SK-N-MC (cell line): ENCODE results near the gene CHD2.
"Not testable (repeated sequence)": the region's sequence is repeated elsewhere in the genome, so short reads cannot be mapped to it uniquely, and the experiment has no call there.

Experiments
- DNase-seq: peaks from one replicate; pipeline ENCODE4 v3.0.0-alpha.2; 2011; ENCODE audit warnings: low read depth, low spot score
- H3K27ac ChIP-seq: fragments of 200-600 bp; sonication (generic); 2 replicates; pipeline ENCODE4 v1.5.1; 2016; ENCODE audit warnings: mixed run types
- H3K36me3 ChIP-seq: fragments of 200-600 bp; sonication (generic); 2 replicates; pipeline ENCODE4 v1.6.1; 2017; ENCODE audit warnings: antibody characterized with exemption, low read length, mixed read lengths; ENCODE audit not compliant: insufficient read depth
- H3K4me3 ChIP-seq: fragments of 200-600 bp; sonication (generic); 2 replicates; pipeline ENCODE4 v1.5.1; 2016
- H3K9ac ChIP-seq: fragments of 200-600 bp; sonication (generic); 2 replicates; pipeline ENCODE4 v1.8.0; 2017; ENCODE audit warnings: mixed run types, mixed read lengths; ENCODE audit not compliant: insufficient read length
- H3K9me3 ChIP-seq: fragments of 200-600 bp; sonication (generic); 2 replicates; pipeline ENCODE4 v1.6.1; 2017; ENCODE audit warnings: low read depth, mild to moderate bottlenecking, antibody characterized with exemption, low read length, moderate library complexity, mixed read lengths
- EZH2 ChIP-seq: fragments of 200-600 bp; sonication (generic); IDR thresholded peaks from one replicate; pipeline ENCODE4 v1.6.1; 2017; ENCODE audit warnings: antibody characterized with exemption
- FOXP2 ChIP-seq: optimal IDR thresholded peaks from 2 replicates; pipeline ENCODE3; 2011; ENCODE audit warnings: mild to moderate bottlenecking, moderate library complexity; ENCODE audit not compliant: insufficient read depth; ENCODE audit errors: extremely low read length, control extremely low read depth
- POLR2AphosphoS5 ChIP-seq: IDR thresholded peaks from 2 replicates; pipeline ENCODE4 v1.6.1; 2012; ENCODE audit warnings: mild to moderate bottlenecking, low read depth, low read length, borderline replicate concordance

Gene CHD2

DNA sequence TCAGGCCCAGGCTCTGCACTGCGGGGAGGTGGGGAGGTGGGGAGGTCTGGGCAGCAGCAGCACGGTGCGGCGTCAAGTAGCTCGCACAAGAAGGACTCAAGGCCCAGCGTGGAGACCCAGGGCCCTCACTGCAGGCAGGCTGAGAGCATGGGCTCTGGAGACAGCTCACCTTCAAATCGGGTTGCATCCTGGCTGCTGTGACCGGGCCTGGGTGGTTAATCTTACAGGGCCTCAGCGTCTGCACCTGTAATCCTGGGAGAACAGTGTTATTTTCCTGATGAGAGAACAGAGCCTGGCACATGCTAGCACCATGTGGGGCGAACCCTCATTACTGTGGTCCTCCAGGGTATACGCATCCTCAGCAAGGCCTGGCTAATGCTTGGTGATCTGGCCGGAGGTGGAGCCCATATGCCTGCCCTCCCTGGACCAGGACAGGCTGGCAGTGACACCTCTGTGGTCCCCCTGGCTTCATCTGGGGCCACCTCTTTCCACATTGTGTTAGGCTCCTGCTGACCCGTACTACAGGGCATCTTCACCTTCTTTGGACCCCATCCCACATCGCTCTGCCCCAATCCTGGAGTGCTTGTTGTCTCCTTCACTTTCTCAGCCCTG lies 133.4 kb downstream of the CHD2 start:
- DNase-seq = no peak
- no peak for TF ChIP-seq POLR2AphosphoS5
- no peak for TF ChIP-seq FOXP2
- no peak overlapping the region for H3K27ac ChIP-seq
- H3K36me3 ChIP-seq = no peaks in the 10 kb centered on the region
- no peaks in the 10 kb centered on the region for H3K9me3 ChIP-seq
- no peak overlapping the region for H3K9ac ChIP-seq
- H3K4me3 ChIP-seq = no peak overlapping the region

DNA sequence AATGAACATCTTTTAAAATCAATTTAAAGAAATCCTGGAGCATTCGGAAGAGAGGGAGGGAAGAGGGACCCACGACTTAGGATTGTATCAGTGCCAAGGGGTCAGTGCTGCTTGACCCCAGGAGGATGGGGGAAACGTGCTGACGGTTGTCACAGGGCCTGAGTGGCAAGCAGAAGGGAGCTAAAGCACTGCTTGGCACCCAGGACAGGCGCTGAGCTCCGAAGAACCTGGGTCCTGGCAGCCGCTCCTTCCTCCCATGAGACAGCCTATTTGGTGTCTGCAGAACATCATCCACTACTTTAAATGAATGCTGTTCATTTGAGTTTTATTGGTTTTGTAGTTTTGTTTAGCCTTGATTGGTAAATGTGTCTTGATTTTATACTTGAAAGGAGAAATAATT lies 134.4 kb downstream of the CHD2 start:
- no peak overlapping the region for H3K4me3 ChIP-seq
- no peak for DNase-seq
- no peak overlapping the region for H3K27ac ChIP-seq
- no peaks in the 10 kb centered on the region for H3K9me3 ChIP-seq
- no peak overlapping the region for H3K9ac ChIP-seq
- TF ChIP-seq EZH2 = no peak
- TF ChIP-seq FOXP2 = no peak
- no peak for TF ChIP-seq POLR2AphosphoS5
- H3K36me3 ChIP-seq = no peaks in the 10 kb centered on the region

- no peak for DNase-seq
- no peak overlapping the region for H3K9ac ChIP-seq
- H3K9me3 ChIP-seq = no peaks in the 10 kb centered on the region
- H3K36me3 ChIP-seq = no peaks in the 10 kb centered on the region
- TF ChIP-seq FOXP2 = no peak
- no peak for TF ChIP-seq POLR2AphosphoS5
- no peak for TF ChIP-seq EZH2
- H3K4me3 ChIP-seq = no peak overlapping the region
- no peak overlapping the region for H3K27ac ChIP-seq
Measured at GRCh38 chr15:93035092-93035915, 135.2 kb downstream of the CHD2 start.

GRCh38 chr15:93035953-93036810 lies 136.1 kb downstream of the CHD2 start:
- TF ChIP-seq POLR2AphosphoS5 (no peak), FOXP2 (no peak), EZH2 (no peak)
- no peak overlapping the region for H3K9ac ChIP-seq
- no peak overlapping the region for H3K27ac ChIP-seq
- H3K36me3 ChIP-seq = no peaks in the 10 kb centered on the region
- no peaks in the 10 kb centered on the region for H3K9me3 ChIP-seq
- DNase-seq = no peak
- no peak overlapping the region for H3K4me3 ChIP-seq

GRCh38 chr15:93036951-93037819 lies 137.1 kb downstream of the CHD2 start:
- no peaks in the 10 kb centered on the region for H3K9me3 ChIP-seq
- no peak overlapping the region for H3K4me3 ChIP-seq
- TF ChIP-seq EZH2 (no peak), POLR2AphosphoS5 (no peak), FOXP2 (no peak)
- no peaks in the 10 kb centered on the region for H3K36me3 ChIP-seq
- H3K9ac ChIP-seq = no peak overlapping the region
- DNase-seq = no peak
- H3K27ac ChIP-seq = no peak overlapping the region

GRCh38 chr15:93037820-93038705 lies 137.9 kb downstream of the CHD2 start:
- Histone ChIP-seq H3K9ac (no peak overlapping the region), H3K4me3 (no peak overlapping the region), H3K36me3 (no peaks in the 10 kb centered on the region), H3K27ac (no peak overlapping the region), H3K9me3 (no peaks in the 10 kb centered on the region)
- DNase-seq = no peak
- TF ChIP-seq EZH2 = no peak
- TF ChIP-seq POLR2AphosphoS5 = no peak
- no peak for TF ChIP-seq FOXP2

DNA sequence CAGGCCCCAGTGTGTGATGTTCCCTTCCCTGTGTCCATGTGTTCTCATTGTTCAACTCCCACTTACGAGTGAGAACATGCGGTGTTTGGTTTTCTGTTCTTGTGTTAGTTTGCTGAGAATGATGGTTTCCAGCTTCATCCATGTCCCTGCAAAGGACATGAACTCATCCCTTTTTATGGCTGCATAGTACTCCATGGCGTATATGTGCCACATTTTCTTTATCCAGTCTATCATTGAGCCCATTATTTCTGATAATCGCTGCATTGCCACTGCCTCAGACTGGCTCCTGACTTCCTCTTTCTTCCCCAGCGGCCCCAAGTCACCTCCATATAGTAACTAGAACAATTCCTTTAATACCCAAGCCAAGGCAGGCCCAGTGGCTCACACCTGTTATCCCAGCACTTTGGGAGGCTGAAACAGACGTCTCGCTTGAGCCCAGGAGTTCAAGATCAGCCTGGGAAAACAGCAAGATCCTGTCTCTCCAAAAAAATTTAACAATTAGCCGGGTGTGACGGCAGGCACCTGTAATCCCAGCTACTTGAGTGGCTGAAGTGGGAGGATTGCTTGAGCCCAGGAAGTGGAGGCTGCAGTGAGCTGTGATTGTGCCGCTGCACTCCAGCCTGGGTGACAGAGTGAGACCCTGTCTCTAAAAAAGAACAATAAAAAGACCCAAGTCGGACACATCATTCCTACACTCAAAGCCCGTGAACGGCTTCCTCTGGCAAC lies 139.6 kb downstream of the CHD2 start:
- H3K9ac ChIP-seq, H3K9me3 ChIP-seq, DNase-seq, H3K27ac ChIP-seq, H3K36me3 ChIP-seq, H3K4me3 ChIP-seq: not testable (repeated sequence)
